Measurements from ENCODE around the gene PRM3.

GRCh38 chr16:11318817-11319216, 45.4 kb upstream of the PRM3 start:
- no peak for TF ChIP-seq CTCF (IDR thresholded peaks at IDR 0.05; ENCODE audit: low read length)
- TF ChIP-seq EZH2 (IDR thresholded peaks at IDR 0.05; ENCODE audit: borderline replicate concordance, low read length) = no peak
